OCI-LY1 (cell line): ENCODE data around the gene ZNF362.

Experiments
- CTCF ChIP-seq: fragments of 200-600 bp; sonication (generic), shearing (Covaris generic); IDR thresholded peaks from 2 replicates; pipeline ENCODE4 v1.5.1; 2017; ENCODE audit warnings: mild to moderate bottlenecking, antibody characterized with exemption, low read length, moderate library complexity, mixed read lengths
- EZH2 ChIP-seq: fragments of 200-600 bp; sonication (generic), shearing (Covaris generic); IDR thresholded peaks from 2 replicates; pipeline ENCODE4 v1.8.0; 2017; ENCODE audit warnings: borderline replicate concordance, mixed run types, mild to moderate bottlenecking, antibody characterized with exemption, low read length, moderate library complexity, mixed read lengths

DNA sequence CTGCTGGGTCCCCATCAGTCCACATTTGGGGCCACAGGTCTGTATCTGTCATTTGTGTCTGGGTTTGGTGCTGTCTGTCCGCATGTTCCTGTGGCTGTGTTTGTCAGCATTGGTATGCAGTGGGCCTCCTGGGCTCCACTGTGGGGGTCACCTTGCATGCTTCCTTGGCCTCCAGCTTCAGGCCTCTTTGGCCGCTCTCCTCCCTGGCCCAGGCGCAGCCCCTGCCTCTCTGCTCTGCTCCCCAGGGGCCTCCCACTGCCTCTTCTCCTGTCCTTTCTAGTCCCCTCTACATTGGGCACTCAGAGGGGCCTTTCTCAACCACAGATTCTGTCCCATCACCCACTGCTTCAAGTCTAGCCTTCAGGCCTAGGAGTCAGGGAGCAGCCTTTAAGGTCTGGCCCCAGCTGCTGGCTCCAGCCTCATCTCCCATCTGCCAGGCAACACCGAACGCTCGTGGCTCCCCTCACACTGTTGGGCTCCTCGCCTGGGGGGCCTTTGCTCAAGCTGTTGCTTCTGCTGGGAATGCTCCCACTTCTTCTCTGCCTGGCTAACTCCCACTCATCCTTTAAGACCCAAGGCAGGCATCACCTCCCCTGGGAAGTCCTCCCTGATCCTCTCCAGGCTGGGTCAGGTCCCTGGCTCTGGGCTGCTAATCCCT lies 14.6 kb downstream of the ZNF362 start:
- no peak for TF ChIP-seq CTCF
- TF ChIP-seq EZH2: no peak
